Vagina (tissue), 2 donors: ENCODE results near the gene STATH. TPM values are rescaled to one million over a fixed set of nuclear protein-coding genes. Genes with fewer than 3 reads are reported as not detected.
"Not testable (repeated sequence)": the region's sequence is repeated elsewhere in the genome, so short reads cannot be mapped to it uniquely, and the experiment has no call there.

ENCODE experiments used
- DNase-seq, 2 donors: peaks; one replicate each; pipeline ENCODE4 v3.0.0-alpha.2; 2017; ENCODE audit errors: extremely low spot score in 2 of 2
- H3K27ac ChIP-seq: fragments of 200-600 bp; sonication (generic); one replicate; pipeline ENCODE4 v1.5.1; 2019
- H3K27me3 ChIP-seq: fragments of 200-600 bp; sonication (generic); one replicate; pipeline ENCODE4 v1.5.1; 2019
- H3K36me3 ChIP-seq, 2 donors: fragments of 200-600 bp; sonication (generic); one replicate each; pipeline ENCODE4 v1.5.1; 2017 to 2019
- H3K4me1 ChIP-seq: fragments of 200-600 bp; sonication (generic); one replicate; pipeline ENCODE4 v1.5.1; 2019
- H3K4me3 ChIP-seq, 2 donors: fragments of 200-600 bp; sonication (generic); 1 replicate in 1 of 2; 2 replicates in 1 of 2; pipeline ENCODE4 v1.5.1; 2016 to 2019
- H3K9me3 ChIP-seq: fragments of 200-600 bp; sonication (generic); one replicate; pipeline ENCODE4 v1.5.1; 2019
- CTCF ChIP-seq, 3 experiments: fragments of 450-650 bp in 2 of 3; fragments of 200-600 bp in 1 of 3; sonication (generic) in 1 of 3; IDR thresholded peaks; one replicate each; pipeline ENCODE4 v1.5.1; 2017 to 2019; ENCODE audit warnings: antibody characterized with exemption in 3 of 3, mild to moderate bottlenecking in 2 of 3, moderate library complexity in 2 of 3
- POLR2A ChIP-seq, 2 donors: fragments of 450-650 bp; IDR thresholded peaks; one replicate each; pipeline ENCODE4 v1.6.1; 2017; ENCODE audit warnings: antibody characterized with exemption in 2 of 2, mild to moderate bottlenecking in 2 of 2, moderate library complexity in 2 of 2
- POLR2AphosphoS5 ChIP-seq, 2 donors: sonication (generic); formaldehyde crosslinking; IDR thresholded peaks; one replicate each; pipeline ENCODE4 v1.9.0; 2017; ENCODE audit warnings: antibody characterized with exemption in 2 of 2, mild to moderate bottlenecking in 2 of 2, low read depth in 1 of 2; ENCODE audit not compliant: insufficient read depth in 1 of 2
- intact Hi-C: fragments of 100-400 bp; cut with DNase I; formaldehyde crosslinking; loops from one replicate; pipeline ENCODE4 v1.15.1; 2023
- total RNA-seq: library from RNA; depleted of rRNA; stranded (reverse); fragments of >200 nt; gene quantifications from one replicate; pipeline ENCODE4 v1.2.3, GENCODE V29; 2016

The STATH gene
- total RNA-seq, 1 donor from 2014 or later, result not detected

GRCh38 chr4:70023218-70023617 is 27.5 kb downstream of the STATH start:
- Histone ChIP-seq H3K36me3 (no peaks in the 10 kb centered on the region), H3K27ac (no peak overlapping the region), H3K27me3 (no peaks in the 10 kb centered on the region), H3K4me3 (no peak overlapping the region), H3K4me1 (no peaks in the 10 kb centered on the region), H3K9me3 (no peaks in the 10 kb centered on the region)
- TF ChIP-seq POLR2AphosphoS5 (IDR thresholded peaks at IDR 0.05; ENCODE audit: insufficient read depth in 1 of 2, low read depth in 1 of 2) (no peak), POLR2A (IDR thresholded peaks at IDR 0.05) (no peak), CTCF (IDR thresholded peaks at IDR 0.05) (no peak)
- intact Hi-C loops, result no loop called here
- DNase-seq, result no peak

GRCh38 chr4:70027011-70027410 is 31.2 kb downstream of the STATH start:
- TF ChIP-seq POLR2A (IDR thresholded peaks at IDR 0.05), result no peak
- no peak for TF ChIP-seq CTCF (IDR thresholded peaks at IDR 0.05)
- TF ChIP-seq POLR2AphosphoS5 (IDR thresholded peaks at IDR 0.05; ENCODE audit: insufficient read depth in 1 of 2, low read depth in 1 of 2), result no peak
- no peaks in the 10 kb centered on the region for H3K4me1 ChIP-seq
- DNase-seq, result no peak
- intact Hi-C loops, result no loop called here
- H3K9me3 ChIP-seq, result no peaks in the 10 kb centered on the region
- H3K27ac ChIP-seq, result no peak overlapping the region
- no peaks in the 10 kb centered on the region for H3K27me3 ChIP-seq
- H3K36me3 ChIP-seq, result no peaks in the 10 kb centered on the region
- H3K4me3 ChIP-seq, result no peak overlapping the region

- H3K27me3 ChIP-seq, H3K4me3 ChIP-seq, H3K9me3 ChIP-seq, DNase-seq, H3K4me1 ChIP-seq, intact Hi-C loops, H3K36me3 ChIP-seq, H3K27ac ChIP-seq: not testable (repeated sequence)
Measured at GRCh38 chr4:70028159-70028558, 32.4 kb downstream of the STATH start, which contains the start of gene HTN3. TSS of gene HTN3 (plus strand) at chr4:70028459. CDS start at chr4:70030741, 2,282 bp downstream.

GRCh38 chr4:70037559-70037958 is 41.8 kb downstream of the STATH start:
- H3K4me1 ChIP-seq, H3K27ac ChIP-seq, H3K36me3 ChIP-seq, H3K27me3 ChIP-seq, H3K9me3 ChIP-seq, DNase-seq, H3K4me3 ChIP-seq, intact Hi-C loops: not testable (repeated sequence)

- H3K27me3 ChIP-seq, H3K9me3 ChIP-seq, H3K4me3 ChIP-seq, H3K36me3 ChIP-seq, H3K27ac ChIP-seq, DNase-seq, intact Hi-C loops, H3K4me1 ChIP-seq: not testable (repeated sequence)
Measured at GRCh38 chr4:70039928-70040327, 44.2 kb downstream of the STATH start.

GRCh38 chr4:70041652-70042286 is 46.0 kb downstream of the STATH start:
- Histone ChIP-seq H3K4me1 (no peaks in the 10 kb centered on the region), H3K4me3 (no peak overlapping the region), H3K9me3 (no peaks in the 10 kb centered on the region), H3K27me3 (no peaks in the 10 kb centered on the region), H3K36me3 (no peaks in the 10 kb centered on the region), H3K27ac (no peak overlapping the region)
- no peak for TF ChIP-seq POLR2A (IDR thresholded peaks at IDR 0.05)
- TF ChIP-seq CTCF (IDR thresholded peaks at IDR 0.05), result no peak
- TF ChIP-seq POLR2AphosphoS5 (IDR thresholded peaks at IDR 0.05; ENCODE audit: insufficient read depth in 1 of 2, low read depth in 1 of 2), result no peak
- intact Hi-C loops, result no loop called here
- DNase-seq, result no peak

- DNase-seq, H3K4me3 ChIP-seq, H3K27ac ChIP-seq, H3K36me3 ChIP-seq, intact Hi-C loops, H3K9me3 ChIP-seq, H3K4me1 ChIP-seq, H3K27me3 ChIP-seq: not testable (repeated sequence)
Measured at GRCh38 chr4:70050138-70050537, 54.4 kb downstream of the STATH start, which contains the start of gene HTN1. TSS of gene HTN1 (plus strand) at chr4:70050438. CDS start at chr4:70053077, 2,639 bp downstream.

Other genes with a start within 250 kb of the STATH start
- 1.7 TPM for gene SULT1B1, start 235.3 kb upstream of the STATH start, total RNA-seq
- gene SULT1E1, start 135.8 kb upstream of the STATH start, total RNA-seq, result 114 TPM
- not detected for gene CSN1S1, start 64.9 kb upstream of the STATH start, total RNA-seq
- not detected for gene CSN2, start 30.2 kb upstream of the STATH start, total RNA-seq
- not detected for gene HTN3, start 32.5 kb downstream of the STATH start, total RNA-seq
- gene HTN1, start 54.5 kb downstream of the STATH start, total RNA-seq, result not detected
- not detected for gene PRR27, start 158.3 kb downstream of the STATH start, total RNA-seq
- gene ODAM, start 199.8 kb downstream of the STATH start, total RNA-seq, result not detected
- not detected for gene FDCSP, start 230.2 kb downstream of the STATH start, total RNA-seq
- gene CSN3, start 246.6 kb downstream of the STATH start, total RNA-seq, result not detected